Lower leg skin (tissue), 3 donors: ENCODE results near the gene ASTN1.

ENCODE experiments used
- POLR2A ChIP-seq, 2 donors: fragments of 450-650 bp; IDR thresholded peaks; one replicate each; pipeline ENCODE4 v1.6.1; 2016 to 2017; ENCODE audit warnings: antibody characterized with exemption in 2 of 2, mild to moderate bottlenecking in 1 of 2, moderate library complexity in 1 of 2
- TF ChIP-seq, protein P1 (sequence below), 3 donors: fragments of 450-650 bp; IDR thresholded peaks; one replicate each; pipeline ENCODE4 v1.5.1; 2016; ENCODE audit warnings: antibody characterized with exemption in 3 of 3, mild to moderate bottlenecking in 3 of 3, moderate library complexity in 2 of 3

GRCh38 chr1:177164380-177165068 lies at the start of gene ASTN1:
- TF ChIP-seq, protein P1, sequence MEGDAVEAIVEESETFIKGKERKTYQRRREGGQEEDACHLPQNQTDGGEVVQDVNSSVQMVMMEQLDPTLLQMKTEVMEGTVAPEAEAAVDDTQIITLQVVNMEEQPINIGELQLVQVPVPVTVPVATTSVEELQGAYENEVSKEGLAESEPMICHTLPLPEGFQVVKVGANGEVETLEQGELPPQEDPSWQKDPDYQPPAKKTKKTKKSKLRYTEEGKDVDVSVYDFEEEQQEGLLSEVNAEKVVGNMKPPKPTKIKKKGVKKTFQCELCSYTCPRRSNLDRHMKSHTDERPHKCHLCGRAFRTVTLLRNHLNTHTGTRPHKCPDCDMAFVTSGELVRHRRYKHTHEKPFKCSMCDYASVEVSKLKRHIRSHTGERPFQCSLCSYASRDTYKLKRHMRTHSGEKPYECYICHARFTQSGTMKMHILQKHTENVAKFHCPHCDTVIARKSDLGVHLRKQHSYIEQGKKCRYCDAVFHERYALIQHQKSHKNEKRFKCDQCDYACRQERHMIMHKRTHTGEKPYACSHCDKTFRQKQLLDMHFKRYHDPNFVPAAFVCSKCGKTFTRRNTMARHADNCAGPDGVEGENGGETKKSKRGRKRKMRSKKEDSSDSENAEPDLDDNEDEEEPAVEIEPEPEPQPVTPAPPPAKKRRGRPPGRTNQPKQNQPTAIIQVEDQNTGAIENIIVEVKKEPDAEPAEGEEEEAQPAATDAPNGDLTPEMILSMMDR (IDR thresholded peaks at IDR 0.05), result no peak
- TF ChIP-seq POLR2A (IDR thresholded peaks at IDR 0.05), result no peak
